Activated CD8-positive, alpha-beta memory T cell treated with anti-CD3 and anti-CD28 coated beads for 24 hours (primary cell): ENCODE measurements around the gene CLDN19.
"Not testable (repeated sequence)": the region's sequence is repeated elsewhere in the genome, so short reads cannot be mapped to it uniquely, and the experiment has no call there.

Experiments used
- DNase-seq: peaks from one replicate; pipeline ENCODE4 v3.0.0-alpha.2; 2020

The CLDN19 gene

DNA sequence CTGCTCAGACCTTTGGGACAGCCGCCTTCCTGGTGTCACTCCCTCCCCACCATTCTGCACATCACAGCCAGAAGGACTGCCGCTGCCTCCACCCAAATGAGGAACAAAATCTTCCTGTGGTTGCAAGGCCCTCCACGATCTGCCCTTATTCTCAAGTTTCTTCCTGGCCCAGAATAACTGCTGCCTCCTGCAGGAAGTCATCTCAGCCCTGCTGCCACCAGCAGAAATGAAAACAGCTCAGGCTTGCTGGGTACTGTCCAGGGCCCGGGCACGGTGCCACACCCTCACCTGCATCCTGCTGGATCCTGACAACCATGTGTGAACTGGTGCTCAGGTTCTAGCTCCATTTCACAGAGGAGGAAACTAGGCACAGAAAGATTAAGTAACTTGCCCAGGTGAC is 2.8 kb downstream of the CLDN19 start:
- no peak for DNase-seq

DNA sequence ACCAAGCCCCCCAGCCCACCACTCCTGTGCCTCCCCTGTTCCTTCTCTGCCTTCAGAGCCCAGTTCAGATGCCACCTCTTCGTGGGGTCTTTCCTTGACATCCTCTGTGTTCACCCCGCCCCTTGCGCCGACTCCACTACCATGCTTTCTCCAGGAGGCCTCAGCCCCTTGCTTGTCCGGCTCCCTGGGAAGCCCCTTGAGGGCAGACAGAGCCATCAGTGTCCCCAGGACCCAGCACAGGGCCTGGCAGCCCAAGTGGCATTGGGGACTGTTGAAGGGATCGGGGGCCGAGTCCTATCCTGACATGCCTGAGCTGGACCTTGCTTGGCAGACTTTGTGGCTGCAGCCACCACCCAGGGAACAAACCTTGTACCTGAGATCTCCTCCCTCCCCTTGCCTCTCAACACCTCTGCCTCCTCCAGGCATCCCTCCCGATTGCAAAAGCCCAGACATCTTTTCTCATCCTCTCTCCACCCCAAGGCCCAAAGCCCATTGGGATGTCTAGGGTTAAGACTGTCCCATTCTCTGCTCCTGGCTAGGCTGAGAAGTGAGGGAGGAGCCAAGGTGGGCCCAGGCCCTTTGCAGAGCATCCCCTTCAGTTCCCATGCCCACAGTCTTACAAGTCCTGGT is 3.4 kb downstream of the CLDN19 start:
- no peak for DNase-seq

DNA sequence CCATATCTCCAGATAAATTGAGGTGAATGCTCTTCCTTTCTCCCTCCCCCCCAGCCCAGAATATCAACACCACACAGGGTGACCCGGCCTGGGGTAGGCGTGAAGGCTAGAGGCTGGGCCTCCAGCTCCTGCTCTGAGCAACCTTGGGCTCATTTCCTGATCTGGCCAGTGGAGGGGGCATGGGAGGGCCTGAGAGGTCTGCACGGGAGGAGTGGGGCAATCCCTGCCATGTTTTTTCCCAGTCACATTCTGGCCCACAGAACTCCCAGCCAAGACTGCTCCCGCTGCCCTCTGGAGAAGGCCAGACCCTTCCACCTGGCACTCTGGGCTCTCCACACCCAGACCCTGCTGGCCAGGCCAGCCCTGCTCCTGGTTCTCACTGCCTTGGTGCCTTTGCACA is 3.9 kb downstream of the CLDN19 start:
- no peak for DNase-seq

DNA sequence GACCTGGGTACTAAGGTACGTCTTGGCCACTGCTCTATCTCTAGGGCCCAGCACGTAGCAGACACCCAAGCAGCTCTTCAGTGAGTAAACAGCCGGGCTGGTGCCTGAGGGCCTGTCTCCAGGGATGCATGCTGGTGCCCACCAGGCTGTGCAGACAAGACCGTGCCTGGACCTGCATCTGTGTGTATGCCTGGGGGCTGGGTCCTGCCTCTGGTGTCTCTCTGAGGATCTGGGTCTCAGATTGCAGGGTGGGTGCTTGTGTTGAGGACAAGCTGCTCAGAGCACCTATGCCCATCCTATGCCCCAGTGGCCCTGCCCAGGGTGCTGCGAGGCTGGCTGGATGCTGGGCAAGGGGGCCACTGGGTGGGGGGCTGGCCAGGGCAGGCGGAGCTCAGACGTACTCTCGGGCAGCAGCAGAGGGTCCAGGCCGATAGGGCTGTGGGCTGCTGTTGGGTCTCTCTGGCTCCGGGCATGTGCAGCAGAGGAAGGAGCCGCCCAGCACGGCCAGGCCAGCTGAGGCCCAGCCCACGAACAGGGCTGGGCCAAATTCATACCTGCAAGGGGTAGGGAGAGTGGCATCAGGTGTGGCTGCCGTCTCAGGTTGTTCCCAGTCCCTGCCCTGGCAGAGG is 4.4 kb downstream of the CLDN19 start:
- no peak for DNase-seq

DNA sequence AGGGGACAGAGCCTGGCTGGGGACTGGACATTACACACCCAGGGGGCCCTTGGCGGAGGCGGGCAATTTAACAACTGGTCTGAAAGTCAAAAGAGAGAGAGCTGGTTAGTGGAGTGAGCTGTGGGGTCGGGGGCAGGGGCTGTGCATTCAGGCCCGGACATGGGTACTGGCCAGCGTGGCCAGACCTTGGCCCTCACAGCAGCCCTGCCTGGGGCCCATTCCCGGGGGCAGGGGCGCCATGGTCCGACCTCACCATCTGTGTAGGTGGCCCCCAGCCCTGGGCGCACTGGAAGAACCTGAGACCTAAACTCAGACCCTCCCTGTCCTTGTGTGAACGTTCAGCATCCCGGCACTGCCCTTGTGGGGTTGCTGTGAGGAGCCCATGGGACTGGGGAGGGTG is 5.0 kb downstream of the CLDN19 start:
- DNase-seq: no peak

DNA sequence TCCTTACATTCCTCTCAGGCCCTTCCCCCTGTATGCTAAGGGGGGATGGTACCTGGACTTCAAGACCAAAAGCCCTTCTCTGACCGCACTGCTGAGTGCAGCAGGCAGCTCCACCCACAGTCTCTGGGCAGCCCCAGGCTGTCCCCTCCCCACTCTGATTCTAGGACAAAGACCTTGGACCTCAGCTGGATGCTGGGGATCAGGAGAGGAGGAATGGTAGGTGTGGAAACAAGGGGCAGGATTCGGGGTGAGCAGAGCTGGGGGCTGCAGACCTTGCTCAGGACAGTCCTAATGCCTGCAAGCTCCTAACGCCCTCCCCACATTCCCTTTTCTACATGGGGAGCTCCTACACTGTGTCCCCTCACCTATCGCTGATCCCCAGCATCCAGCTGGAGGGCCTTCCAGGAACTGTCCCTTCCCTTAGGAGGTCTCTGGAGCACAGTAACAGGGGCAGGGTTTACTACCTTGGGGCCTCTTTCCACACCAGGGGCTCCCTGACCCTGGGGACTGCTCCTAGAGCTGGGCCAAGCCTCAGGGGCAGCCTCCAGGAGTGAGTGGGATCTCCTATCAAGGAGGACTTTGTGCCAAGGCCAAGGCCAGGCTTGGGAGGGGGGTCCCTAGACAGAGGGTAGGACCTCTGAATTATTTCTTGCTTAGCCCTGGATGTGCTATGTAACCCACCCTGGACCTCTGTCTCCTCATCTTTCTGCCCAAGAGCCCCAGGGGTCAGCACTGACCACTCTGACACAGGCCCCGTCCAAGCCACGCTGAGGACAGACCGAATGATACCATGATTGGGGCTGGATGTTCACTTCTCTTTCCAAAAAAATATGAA is 5.6 kb downstream of the CLDN19 start:
- DNase-seq: no peak

DNA sequence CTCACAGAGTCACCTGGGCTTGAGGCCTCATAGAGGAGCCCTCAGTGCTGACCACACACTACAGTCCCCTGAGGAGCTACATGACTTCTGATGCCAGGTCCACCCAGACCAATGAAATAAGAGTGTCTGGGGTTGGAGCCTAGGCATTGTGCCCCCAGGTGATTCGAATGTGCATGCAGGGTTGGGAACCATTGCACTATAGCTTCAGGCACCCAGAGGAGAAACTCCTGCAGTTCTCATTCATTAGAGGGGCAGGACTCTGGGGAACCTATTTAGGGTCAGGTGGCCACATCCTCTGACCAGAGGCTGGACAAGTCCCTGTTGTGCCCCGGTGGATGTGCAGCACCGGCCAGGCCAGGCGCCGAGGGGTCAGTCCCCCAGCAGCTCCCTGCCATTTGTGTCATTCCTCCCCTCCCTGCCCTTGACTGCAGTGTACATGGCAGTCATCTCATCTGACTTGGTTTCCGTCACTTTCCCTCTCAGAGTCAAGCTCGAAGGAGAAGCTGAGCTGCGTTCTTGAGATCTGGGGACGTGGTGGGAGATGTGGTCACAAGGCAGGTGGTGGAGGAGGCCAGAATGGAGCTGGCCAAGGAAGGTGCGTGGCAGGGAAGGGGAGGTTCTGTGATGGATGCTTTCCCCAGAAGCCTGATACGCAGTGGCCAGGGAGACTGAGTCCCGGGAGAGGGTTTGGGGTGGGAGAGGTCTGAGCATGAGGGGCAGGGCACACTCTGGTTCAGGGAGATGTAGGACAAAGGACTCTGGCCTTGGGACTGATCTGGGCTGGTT is 6.4 kb downstream of the CLDN19 start:
- DNase-seq: no peak

DNA sequence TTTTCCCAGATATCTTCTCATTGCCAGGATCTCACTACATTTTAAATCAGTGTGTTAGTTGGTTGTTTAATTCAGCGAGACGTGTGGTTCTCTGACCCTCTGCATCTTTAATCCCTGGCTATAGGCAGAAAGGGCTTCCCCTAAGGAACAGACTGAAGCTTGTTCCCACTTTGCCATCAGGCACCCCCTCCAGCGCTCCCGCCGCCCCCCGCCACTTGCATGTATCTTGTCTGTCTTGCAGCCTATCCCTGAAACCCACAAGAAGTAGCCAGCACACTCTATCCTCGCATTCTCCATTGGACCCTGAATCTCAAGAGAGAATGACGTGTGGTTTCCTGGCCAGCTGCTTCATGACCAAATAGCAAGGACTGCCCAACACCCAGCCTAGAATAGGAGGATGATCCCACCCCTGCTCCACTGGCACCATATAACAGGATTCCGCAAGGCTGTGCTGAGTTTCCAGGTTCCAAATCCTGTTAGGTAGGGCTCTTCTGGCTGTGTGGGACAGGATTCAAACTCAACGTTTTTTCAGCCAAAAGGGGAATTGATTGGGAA is 7.8 kb downstream of the CLDN19 start:
- DNase-seq: no peak

DNA sequence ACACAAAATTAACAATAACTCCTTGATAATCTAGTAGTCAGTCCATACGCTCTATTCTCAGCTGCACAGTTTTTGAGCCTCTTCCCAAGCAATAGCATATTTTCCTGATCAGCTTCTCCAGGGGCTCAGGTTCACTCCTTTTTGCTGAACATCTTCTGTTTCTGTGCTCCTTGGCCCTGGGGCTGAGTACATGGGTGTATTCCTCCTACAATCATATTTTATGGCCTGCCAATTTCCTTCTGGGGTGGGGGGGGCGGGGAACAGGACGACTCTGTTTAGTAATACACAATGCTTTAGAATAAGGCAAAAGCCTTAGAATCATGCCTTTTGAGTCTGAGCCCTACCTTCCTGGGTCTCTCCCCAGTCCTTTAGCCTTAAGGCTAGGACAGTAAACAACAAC is 8.5 kb downstream of the CLDN19 start:
- DNase-seq: no peak

DNA sequence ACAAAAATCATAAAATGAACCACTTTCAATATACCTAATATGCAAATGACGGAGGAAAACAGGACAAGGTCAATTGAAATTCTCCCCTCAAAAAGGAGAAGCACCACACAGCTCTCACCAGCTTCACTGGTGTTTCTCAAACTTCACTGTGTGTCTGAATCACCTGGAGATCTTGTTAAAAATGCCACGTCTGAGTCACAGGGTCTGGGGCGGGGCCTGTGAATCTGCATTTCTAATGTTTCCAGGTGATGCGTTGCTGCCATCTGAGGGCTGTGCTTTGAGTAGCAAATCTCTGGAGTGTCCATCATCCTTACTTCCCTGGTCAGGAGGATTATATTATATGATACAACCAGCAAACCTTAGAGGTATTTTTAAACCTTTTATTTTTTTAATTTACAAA is 9.0 kb downstream of the CLDN19 start:
- DNase-seq: peak; percentile 69

DNA sequence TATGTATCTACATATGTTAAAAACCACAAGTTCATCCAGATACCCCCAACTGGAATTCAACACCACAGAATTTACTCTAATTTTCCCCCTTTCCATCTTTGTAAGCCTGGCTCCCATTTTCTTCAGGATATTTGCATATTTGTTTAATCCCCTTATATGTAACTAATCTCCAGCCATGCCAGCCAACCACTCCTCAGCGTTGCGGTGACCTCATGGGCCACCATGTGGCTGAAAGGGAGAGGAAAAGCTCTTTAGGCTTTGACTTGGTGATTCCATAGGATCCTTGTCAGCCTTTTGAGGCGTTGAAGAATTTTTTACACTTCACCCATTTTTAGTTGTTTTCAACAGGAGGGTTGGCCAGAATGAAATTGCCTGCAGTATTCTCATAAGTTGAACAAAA is 10.0 kb downstream of the CLDN19 start:
- DNase-seq: peak; percentile 32

DNA sequence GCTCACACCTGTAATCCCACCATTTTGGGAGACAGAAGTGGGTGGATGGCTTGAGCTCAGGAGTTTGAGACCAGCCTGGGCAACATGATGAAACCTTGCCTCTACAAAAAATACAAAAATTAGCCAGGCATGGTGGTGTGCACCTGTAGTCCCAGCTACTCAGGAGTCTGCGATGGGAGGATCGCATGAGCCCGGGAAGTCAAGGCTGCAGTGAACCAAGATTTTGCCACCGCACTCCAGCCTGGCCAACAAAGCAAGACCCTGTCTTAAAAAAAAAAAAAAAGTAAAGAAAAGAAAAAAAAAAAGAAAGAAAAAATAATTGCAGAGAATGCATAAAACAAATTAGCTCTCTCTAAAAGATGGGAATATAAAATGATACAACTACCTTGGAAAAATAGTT is 14.2 kb downstream of the CLDN19 start:
- peak; percentile 7 for DNase-seq

DNA sequence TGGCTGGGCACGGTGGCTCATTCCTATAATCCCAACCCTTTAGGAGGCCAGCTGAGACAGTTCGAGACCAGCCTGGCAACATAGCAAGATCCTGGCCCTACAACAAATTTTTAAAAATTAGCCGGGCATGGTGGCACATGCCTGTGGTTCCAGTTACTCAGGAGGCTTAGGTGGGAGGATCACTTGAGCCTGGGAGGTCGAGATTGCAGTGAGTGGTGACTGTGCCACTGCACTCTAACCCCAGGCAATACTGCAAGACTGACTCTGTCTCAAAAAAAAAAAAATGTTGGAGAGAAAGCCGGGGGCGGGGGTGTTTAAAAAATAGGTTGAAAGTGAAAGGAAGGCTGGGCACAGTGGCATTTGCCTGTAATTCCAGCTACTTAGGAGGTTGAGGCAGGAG is 16.5 kb downstream of the CLDN19 start:
- peak; percentile 35 for DNase-seq

DNA sequence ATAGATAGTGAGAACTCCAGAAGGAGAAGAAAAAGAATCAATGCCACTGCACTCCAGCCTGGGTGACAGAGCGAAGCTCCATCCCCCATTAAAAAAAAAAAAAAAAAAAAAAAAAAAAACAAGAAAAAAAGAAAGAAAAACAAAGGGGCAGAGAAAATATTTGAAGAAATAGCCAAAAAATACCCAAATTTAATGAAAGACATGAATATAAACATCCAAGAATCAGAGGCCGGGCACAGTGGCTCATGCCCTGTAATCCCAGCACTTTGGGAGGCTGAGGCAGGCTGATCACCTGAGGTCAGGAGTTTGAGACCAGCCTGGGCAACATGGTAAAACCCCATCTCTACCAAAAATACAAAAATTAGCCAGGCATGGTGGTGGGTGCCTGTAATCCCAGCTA is 17.6 kb downstream of the CLDN19 start:
- not testable (repeated sequence) for DNase-seq

DNA sequence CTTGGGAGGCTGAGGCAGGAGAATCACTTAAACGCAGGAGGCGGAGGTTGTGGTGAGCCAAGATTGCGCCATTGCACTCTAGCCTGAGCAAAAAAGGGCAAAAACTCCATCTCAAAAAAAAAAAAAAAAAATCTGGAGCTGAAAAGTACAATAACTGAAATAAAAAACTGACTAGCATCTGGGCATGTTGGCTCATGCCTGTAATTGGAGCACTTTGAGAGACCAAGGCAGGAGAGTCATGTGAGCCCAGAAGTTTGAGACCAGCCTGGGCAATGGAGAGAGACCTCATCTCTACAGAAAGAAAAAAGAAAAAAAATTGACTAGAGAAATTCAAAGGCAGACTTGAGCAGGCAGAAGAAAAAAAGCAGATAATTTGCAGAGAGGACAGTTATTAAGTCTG is 18.1 kb downstream of the CLDN19 start:
- no peak for DNase-seq

DNA sequence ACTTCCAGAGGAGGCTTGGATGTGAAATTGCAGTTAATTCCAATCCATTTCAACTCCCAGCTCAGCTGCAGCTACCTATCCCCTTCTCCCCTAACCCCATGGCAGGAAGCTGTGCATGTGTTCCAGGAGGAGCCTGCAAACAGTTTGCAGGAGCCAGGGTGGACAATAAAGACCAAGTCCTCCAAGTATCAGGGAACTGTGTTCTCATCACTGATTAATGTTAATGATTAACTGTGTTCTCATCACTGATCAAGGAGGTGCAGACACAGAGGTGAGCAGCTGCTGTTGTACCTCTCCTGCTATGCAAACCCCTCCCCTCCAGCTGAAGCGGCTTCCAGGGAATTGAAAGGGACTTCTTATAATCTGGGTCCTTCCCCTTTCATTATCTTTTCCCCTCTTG is 19.2 kb downstream of the CLDN19 start:
- DNase-seq: peak; percentile 21

DNA sequence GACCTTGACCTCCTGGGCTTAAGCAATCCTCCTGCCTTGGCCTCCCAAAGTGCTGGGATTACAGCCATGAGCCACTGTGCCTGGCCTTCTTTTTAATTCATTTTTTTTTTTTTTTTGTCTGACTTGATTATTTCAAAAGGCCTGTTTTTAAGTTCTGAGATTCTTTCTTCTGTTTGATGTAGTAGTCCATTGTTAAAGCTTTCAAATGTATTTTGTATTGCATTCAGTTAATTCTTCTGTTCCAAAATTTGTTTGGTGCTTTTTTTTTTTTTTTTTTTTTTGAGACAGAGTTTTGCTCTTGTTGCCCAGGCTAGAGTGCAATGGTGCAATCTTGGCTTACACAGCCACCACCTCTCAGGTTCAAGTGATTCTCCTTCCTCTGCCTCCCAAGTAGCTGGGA is 25.6 kb downstream of the CLDN19 start:
- not testable (repeated sequence) for DNase-seq

DNA sequence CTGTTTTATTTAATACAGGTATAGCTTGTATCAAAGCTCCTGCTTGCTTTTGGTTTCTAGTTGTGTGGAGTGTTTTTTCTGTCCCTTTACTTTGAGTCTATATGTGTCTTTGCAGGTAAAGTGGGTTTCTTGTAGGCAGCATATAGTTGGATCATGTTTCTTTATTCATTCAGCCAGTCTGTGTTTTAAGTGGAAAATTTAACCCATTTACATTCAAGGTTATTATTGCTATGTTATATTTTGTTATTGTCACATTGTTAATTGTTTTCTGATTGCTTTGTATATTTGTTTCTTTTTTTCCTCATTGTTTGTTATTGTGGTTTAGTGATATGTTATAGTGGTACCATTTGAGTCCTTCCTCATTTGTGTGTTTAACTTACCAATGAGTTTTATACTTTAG is 26.7 kb downstream of the CLDN19 start:
- no peak for DNase-seq

DNA sequence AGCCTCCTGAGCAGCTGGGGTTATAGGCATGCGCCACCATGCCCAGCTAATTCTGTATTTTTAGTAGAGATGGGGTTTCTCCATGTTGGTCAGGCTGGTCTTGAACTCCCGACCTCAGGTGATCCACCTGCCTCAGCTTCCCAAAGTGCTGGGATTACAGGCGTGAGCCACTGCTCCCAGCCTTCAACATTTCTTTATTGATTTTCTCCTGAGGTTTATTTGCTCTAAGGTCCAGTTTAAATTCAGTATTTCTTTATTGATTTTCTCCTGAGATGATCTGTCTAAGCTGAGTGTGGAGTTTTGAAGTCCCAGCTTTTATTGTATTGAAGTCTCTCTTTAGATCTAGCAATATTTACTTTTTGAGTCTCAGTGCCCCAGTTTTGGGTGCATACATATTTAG is 27.2 kb downstream of the CLDN19 start:
- not testable (repeated sequence) for DNase-seq

DNA sequence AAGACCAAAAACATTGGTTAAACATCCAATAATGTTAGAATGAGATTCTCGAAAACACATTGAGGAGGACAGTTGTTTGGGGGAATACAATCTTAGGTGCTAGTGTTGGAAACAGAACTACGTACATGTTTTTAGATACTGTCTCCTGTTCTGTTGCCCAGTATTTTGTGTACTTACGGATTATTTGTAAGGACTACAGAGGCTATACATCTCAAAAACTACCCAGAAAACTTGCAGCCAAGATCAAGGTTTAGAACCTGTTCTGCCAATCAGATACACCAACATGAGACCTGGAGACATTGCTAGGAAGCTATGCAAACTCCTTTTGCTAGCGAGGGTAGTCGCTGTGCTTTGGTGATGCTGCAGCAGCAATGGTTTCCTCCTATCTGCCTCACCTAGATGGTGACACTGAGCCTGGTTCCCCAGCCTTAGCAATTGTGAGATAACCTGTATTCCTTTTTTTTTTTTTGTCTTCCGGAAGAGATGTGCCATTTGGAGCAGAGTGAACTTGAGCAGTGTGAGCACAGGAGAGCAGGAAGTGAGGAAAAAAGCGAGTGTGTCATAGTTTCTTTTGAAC is 36.1 kb downstream of the CLDN19 start:
- DNase-seq: no peak

DNA sequence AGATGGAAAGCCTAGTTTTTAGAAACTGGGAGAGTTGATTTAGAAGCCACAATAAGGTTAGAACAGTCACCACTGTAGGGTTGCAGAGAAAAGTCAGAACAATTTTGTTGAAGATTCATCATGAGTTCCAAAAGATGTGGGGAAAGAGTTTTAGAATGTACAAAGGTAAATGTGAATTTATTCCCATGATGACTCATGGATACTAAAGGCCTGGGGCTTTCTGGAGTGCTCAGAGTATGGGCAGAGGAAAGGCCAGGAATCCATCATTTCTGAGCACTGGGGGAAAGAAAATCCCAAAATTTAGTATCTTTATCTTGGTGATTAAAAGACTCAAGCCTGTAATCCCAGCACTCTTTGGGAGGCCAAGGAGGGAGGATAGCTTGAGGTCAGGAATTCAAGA is 40.0 kb downstream of the CLDN19 start:
- no peak for DNase-seq

DNA sequence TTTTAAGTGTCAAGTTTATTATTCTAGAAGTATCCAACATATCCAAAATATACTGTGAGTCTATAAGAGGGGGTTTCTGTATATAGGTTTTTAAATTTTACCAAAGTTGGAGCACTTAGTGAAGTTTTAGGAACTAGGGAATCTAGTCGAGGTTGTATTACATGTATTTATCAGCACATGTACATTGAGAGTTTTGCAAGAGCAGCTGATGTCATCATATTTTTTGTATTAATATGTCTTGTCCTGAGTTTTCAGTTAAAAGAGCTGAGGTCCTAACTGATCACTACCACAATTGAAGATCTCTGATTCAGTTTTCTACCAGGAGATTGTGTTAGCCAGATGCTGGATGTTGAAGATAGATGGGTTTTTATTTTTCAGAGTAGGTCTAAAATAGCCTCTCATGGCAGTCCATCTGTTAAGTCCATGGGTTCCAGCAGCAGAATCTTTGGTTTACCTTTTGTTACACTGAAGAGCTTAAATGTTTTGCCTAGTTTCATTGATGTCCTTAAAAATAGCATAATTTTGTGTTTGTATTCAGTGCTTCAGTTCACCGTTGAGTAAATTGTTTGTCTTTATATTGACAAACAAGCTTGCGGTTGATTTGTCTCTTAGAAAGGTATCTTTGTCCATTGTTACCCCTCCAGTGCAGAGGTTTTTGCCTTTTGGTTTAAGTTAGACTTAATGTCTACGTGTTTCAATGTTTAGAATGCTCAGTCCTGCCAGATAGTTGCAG is 41.8 kb downstream of the CLDN19 start:
- no peak for DNase-seq
